GM12873 (cell line): ENCODE measurements around the gene OPA1.

Source experiments
- CTCF ChIP-seq: IDR thresholded peaks from 2 replicates; pipeline ENCODE4 v1.5.1; 2012; ENCODE audit warnings: low read depth, mild to moderate bottlenecking, moderate library complexity, low read length, control low read depth; ENCODE audit not compliant: insufficient read depth; ENCODE audit errors: missing control alignments

Gene OPA1

DNA sequence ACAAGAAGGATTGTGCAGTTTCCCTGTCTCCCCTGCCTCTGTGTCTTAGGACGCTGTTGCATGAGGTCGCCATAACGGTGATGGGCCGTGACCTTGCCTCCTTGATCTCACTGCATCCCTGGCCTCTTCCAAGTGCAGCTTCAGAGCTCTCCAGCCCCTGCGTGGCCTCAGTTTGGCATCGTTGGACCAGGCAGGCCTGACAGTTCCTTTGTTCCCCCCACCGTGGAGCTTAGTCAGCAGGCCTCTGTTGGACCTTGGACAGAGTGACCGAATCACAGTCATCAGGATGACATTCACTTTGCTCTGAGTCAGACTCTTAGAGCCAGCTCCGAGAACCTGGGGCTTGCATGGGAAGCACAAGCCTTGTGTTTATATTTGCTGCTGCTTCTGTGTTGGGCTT, 139.4 kb downstream of the OPA1 start:
- no peak for TF ChIP-seq CTCF

- no peak for TF ChIP-seq CTCF
These were observed 139.8 kb downstream of the OPA1 start for GRCh38 chr3:193732827-193733226.

DNA sequence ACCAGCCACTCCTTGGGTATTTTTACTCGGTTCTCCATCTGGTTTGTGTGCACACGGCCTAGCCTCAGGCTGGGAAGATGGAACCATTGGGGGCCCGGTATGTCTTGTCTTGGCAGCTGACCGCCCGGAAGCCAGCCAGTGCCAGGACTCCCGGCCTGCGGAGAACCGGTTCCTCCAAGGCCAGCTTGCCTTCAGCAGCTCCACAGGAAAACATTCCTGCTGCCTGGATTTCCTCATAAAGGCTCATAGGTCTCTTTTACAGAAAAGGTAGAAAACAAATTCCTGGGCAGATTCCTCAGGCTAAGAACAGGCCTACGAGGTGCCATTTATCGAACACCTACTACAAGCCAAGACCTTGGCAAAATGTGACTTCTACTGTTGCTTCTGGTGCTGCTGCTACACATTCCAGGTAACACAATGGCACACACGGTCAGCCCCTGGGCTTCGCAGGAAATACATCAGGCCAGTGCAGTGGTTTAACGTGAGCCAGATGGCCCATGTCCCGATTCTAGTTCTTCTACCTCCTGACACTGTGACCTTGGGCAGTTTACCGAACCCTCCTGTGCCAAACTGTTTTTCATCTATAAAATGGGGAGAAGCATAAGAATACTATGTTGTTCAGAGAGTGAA, 141.8 kb downstream of the OPA1 start:
- no peak for TF ChIP-seq CTCF

- no peak for TF ChIP-seq CTCF
These were observed 142.8 kb downstream of the OPA1 start for GRCh38 chr3:193735850-193736249.

DNA sequence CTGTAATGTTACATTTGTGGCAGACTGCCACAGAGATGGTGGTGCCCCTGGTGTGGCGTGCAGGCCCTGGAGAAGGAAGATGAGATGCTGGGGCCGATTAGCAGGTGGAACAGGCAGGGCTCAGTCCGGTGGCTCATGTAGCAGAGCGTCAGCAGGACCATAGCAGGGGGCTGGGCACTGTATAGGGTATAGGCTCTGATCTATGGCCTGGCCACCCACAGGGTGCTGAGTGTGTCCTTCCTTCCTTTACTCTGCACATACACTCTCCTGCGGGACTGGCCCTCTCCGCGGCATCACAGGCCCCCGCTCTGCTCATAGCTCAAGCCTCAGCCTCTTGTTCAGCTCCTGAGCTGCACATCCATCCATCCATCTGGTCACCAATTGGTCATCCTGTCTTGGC, 143.6 kb downstream of the OPA1 start:
- no peak for TF ChIP-seq CTCF

- no peak for TF ChIP-seq CTCF
These were observed 144.3 kb downstream of the OPA1 start for GRCh38 chr3:193737191-193737751.

- no peak for TF ChIP-seq CTCF
These were observed 149.6 kb downstream of the OPA1 start for GRCh38 chr3:193742628-193743027.

- TF ChIP-seq CTCF, result no peak
These were observed 150.7 kb downstream of the OPA1 start for GRCh38 chr3:193743702-193744047.
